Suprapubic skin (tissue), 3 donors: Measurements from ENCODE around the gene TIGD6.

Experiments used
- CTCF ChIP-seq, 2 donors: fragments of 200-600 bp in 1 of 2; fragments of 450-650 bp in 1 of 2; sonication (generic) in 1 of 2; IDR thresholded peaks; one replicate each; pipeline ENCODE4 v1.5.1; 2016 to 2019; ENCODE audit warnings: antibody characterized with exemption in 2 of 2, mild to moderate bottlenecking in 1 of 2, moderate library complexity in 1 of 2
- POLR2A ChIP-seq, 2 donors: fragments of 450-650 bp; IDR thresholded peaks; one replicate each; pipeline ENCODE4 v1.6.1; 2017; ENCODE audit warnings: antibody characterized with exemption in 2 of 2, mild to moderate bottlenecking in 2 of 2, moderate library complexity in 2 of 2

- no peak for TF ChIP-seq CTCF (IDR thresholded peaks at IDR 0.05)
- TF ChIP-seq POLR2A (IDR thresholded peaks at IDR 0.05), result no peak
These were observed 2.2 kb downstream of the TIGD6 start for GRCh38 chr5:149998281-149998680.
